MCF 10A (cell line): ENCODE measurements around the gene EIF2S2. TPM values are rescaled to one million over a fixed set of nuclear protein-coding genes. Genes with fewer than 3 reads are reported as not detected.

Experiments used
- BruUV-seq: library from RNA; stranded (reverse); fragments of 400-500 nt; replicated peaks from 2 replicates; lab custom pipeline; 2021; lab: Mats Ljungman, UMichigan
- CTCF ChIA-PET: fragments of 300-600 bp; sonication (Branson Sonifier 250); formaldehyde crosslinking; extraction: SDS; loops from one replicate; lab custom pipeline; 2021; ENCODE audit warnings: antibody characterized with exemption, inconsistent platforms; lab: Yijun Ruan, JAX
- POLR2A ChIA-PET: fragments of 300-600, 350-650 bp; sonication (Branson Sonifier 250); formaldehyde crosslinking; extraction: SDS; loops from one replicate; lab custom pipeline; 2020; ENCODE audit warnings: antibody characterized with exemption, inconsistent platforms; lab: Yijun Ruan, JAX
- DNase-seq: peaks from one replicate; pipeline ENCODE4 v3.0.0-alpha.2; 2018; ENCODE audit not compliant: unreplicated experiment
- H3K27ac Mint-ChIP-seq: one replicate; pipeline ENCODE4 v1.8.0; 2022; ENCODE audit warnings: mild to moderate bottlenecking, low read depth, mixed read lengths; ENCODE audit not compliant: unreplicated experiment
- H3K27me3 Mint-ChIP-seq: one replicate; pipeline ENCODE4 v1.8.0; 2022; ENCODE audit warnings: mixed read lengths; ENCODE audit not compliant: insufficient read depth, unreplicated experiment
- H3K36me3 Mint-ChIP-seq: one replicate; pipeline ENCODE4 v1.8.0; 2022; ENCODE audit warnings: mild to moderate bottlenecking, moderate library complexity, mixed read lengths; ENCODE audit not compliant: insufficient read depth, unreplicated experiment
- H3K4me1 Mint-ChIP-seq: one replicate; pipeline ENCODE4 v1.8.0; 2022; ENCODE audit warnings: mixed read lengths; ENCODE audit not compliant: insufficient read depth, unreplicated experiment
- H3K4me3 Mint-ChIP-seq: one replicate; pipeline ENCODE4 v1.8.0; 2022; ENCODE audit warnings: mild to moderate bottlenecking, moderate library complexity, mixed read lengths; ENCODE audit not compliant: unreplicated experiment
- H3K9me3 Mint-ChIP-seq: one replicate; pipeline ENCODE4 v1.8.0; 2022; ENCODE audit warnings: mixed read lengths; ENCODE audit not compliant: unreplicated experiment
- intact Hi-C: fragments of 100-400 bp; cut with micrococcal nuclease; formaldehyde crosslinking; loops from 2 replicates; pipeline ENCODE4 v1.14.1; 2022
- total RNA-seq: library from RNA; stranded (reverse); gene quantifications from 2 replicates; pipeline ENCODE4 v1.2.3, GENCODE V29; 2022
- TF ChIP-seq, protein P1 (sequence below): fragments of 200-600 bp; IDR thresholded peaks from one replicate; pipeline ENCODE4 v1.8.0; 2022; ENCODE audit warnings: antibody characterized with exemption, mild to moderate bottlenecking; ENCODE audit not compliant: unreplicated experiment

EIF2S2 gene
- total RNA-seq, 1 experiment from 2014 or later: 191 TPM

DNA sequence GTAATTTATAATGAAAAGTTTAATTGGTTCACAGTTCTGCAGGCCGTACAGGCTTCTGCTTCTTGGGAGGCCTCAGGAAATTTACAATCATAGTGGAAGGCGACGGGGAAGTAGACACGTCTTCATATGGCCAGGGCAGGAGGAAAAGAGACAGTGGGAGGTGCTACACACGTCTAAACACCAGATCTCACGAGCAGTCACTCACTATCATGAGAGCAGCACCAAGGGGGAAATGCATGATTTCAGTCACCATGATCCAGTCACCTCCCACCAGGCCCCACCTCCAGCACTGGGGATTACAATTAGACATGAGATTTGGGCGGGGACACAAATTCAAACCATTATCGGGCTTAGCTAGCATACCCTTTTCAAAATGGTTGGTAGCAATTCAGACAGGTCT lies 41.2 kb downstream of the EIF2S2 start:
- Mint-ChIP-seq H3K27ac (no peak overlapping the region), H3K36me3 (peaks cover 10% of the 10 kb centered on the region), H3K9me3 (no peaks in the 10 kb centered on the region), H3K4me3 (no peak overlapping the region), H3K4me1 (peaks cover 8% of the 10 kb centered on the region), H3K27me3 (no peaks in the 10 kb centered on the region)
- ChIA-PET POLR2A (interaction anchor here (1.2 to 3.9 kb wide), 2 partner anchors 78 to 140 kb away, joined by 3 to 19 read pairs; partner anchors contain the start of gene RALY), CTCF (interaction anchor here (0.7 to 5.4 kb wide), 14 partner anchors 11 to 613 kb away, joined by 3 to 37 read pairs (median 6); partner anchors contain the start of gene ACTL10)
- intact Hi-C loops: loop anchor here (1.0 kb wide), 1 partner anchor 58 kb away; no protein-coding TSS in a partner anchor
- DNase-seq: no peak
- TF ChIP-seq, protein P1, sequence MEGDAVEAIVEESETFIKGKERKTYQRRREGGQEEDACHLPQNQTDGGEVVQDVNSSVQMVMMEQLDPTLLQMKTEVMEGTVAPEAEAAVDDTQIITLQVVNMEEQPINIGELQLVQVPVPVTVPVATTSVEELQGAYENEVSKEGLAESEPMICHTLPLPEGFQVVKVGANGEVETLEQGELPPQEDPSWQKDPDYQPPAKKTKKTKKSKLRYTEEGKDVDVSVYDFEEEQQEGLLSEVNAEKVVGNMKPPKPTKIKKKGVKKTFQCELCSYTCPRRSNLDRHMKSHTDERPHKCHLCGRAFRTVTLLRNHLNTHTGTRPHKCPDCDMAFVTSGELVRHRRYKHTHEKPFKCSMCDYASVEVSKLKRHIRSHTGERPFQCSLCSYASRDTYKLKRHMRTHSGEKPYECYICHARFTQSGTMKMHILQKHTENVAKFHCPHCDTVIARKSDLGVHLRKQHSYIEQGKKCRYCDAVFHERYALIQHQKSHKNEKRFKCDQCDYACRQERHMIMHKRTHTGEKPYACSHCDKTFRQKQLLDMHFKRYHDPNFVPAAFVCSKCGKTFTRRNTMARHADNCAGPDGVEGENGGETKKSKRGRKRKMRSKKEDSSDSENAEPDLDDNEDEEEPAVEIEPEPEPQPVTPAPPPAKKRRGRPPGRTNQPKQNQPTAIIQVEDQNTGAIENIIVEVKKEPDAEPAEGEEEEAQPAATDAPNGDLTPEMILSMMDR: no peak
- no TSS peak for BruUV-seq

DNA sequence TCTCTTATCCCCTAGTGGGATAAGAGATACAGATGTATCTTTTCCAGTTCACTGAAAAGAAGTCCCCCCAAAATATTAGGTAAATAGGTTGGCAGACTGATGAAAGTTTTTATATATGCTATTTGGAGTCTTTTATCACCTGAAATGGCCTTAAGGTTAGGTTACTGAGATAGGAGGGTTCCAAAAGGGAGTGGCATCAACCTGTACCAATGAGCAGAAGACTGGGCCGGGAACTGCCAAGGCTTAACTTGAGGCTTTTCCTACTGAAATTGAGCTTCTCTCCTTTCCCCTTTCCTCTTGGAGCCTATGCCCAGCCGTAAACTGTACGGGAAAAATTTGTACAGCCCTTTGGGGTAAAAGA lies 42.0 kb downstream of the EIF2S2 start:
- POLR2A ChIA-PET: interaction anchor here (0.7 to 3.9 kb wide), 7 partner anchors 42 to 403 kb away, joined by 3 to 19 read pairs (median 5); partner anchors contain the start of genes ACTL10, EIF2S2 and RALY
- Mint-ChIP-seq H3K9me3 (no peaks in the 10 kb centered on the region), H3K27ac (no peak overlapping the region), H3K27me3 (no peaks in the 10 kb centered on the region), H3K4me1 (peaks cover 16% of the 10 kb centered on the region), H3K36me3 (peaks cover 10% of the 10 kb centered on the region), H3K4me3 (no peak overlapping the region)
- no TSS peak for BruUV-seq
- no peak for DNase-seq
- TF ChIP-seq, protein P1: no peak
- CTCF ChIA-PET: interaction anchor here (0.6 to 5.4 kb wide), 38 partner anchors 9 to 1357 kb away, joined by 3 to 37 read pairs (median 5); partner anchors contain the start of genes ACTL10 and EIF2S2
- intact Hi-C loops: loop anchor here (1.0 kb wide), 1 partner anchor 59 kb away; no protein-coding TSS in a partner anchor

DNA sequence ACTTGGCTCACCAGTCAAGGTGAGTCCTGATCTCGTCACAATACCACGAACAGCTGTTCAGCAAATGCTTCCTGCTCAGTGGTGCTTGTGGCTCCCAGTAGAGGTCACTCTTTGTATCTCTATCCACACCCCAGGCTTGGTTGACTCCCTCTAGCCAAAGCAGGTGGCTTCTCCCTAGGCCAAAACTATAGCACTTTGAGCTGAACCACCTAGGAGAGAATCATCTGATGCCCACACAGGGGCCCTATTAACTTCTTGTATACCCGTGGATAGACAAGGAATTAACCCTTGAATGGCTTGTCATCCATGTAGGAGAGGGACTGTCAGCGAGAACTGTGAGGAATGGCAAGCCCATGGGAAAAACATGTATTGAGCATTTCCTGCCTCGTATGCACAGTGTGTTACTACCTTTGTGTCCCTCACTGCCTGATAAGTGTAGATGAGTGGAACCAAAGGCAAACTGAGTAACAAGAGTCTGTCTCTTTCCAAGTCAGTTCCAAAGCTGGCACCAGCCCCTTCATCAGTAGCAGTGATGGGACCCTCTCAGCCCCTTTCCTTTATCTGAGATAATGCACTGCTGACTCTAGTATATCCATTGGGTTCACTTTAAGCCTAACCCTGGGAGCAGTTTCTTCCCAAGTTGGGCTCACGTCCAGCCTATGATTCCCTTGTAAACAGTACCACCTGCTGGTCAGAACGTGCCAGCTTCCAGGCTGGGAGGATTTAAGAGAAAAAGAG lies 42.5 kb downstream of the EIF2S2 start:
- Mint-ChIP-seq H3K27me3 (no peaks in the 10 kb centered on the region), H3K36me3 (peaks cover 15% of the 10 kb centered on the region), H3K4me3 (no peak overlapping the region), H3K9me3 (no peaks in the 10 kb centered on the region), H3K4me1 (peaks cover 21% of the 10 kb centered on the region), H3K27ac (no peak overlapping the region)
- TF ChIP-seq, protein P1: peak; percentile 88
- peak; percentile 85 for DNase-seq
- POLR2A ChIA-PET: interaction anchor here (0.6 to 3.9 kb wide), 12 partner anchors 12 to 616 kb away, joined by 3 to 19 read pairs (median 4); partner anchors contain the start of genes ACTL10, EIF2S2 and RALY
- CTCF ChIA-PET: interaction anchor here (0.6 to 5.4 kb wide), 50 partner anchors 9 to 1951 kb away, joined by 3 to 37 read pairs (median 5); partner anchors contain the start of genes ACTL10 and EIF2S2
- intact Hi-C loops: loop anchor here (1.0 to 10.0 kb wide), 7 partner anchors 60 to 402 kb away; partner anchors contain the start of genes ACTL10 and RALY
- no TSS peak for BruUV-seq

DNA sequence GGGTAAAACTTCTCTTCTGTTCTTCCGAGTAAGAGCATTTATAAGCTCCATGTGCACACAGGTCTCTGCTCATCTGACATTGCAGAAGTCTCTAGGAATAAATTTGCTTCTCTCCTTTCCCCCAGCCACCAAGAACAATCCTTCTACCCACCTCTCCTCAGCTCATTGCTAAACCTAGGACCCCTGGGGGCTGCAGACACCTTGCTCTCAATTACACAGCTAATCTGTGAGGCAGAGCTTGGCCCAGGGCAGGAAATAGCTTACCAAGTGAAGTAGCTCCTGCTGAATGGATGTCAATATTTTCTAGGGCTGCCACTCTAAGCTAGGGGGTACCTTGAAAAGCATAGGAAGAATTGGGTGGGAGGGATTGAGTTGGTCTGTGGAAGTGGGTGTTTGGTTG lies 44.0 kb downstream of the EIF2S2 start:
- Mint-ChIP-seq H3K27me3 (no peaks in the 10 kb centered on the region), H3K4me1 (peaks cover 21% of the 10 kb centered on the region), H3K36me3 (peaks cover 22% of the 10 kb centered on the region), H3K9me3 (no peaks in the 10 kb centered on the region), H3K4me3 (no peak overlapping the region), H3K27ac (no peak overlapping the region)
- CTCF ChIA-PET: interaction anchor here (0.5 to 5.4 kb wide), 26 partner anchors 8 to 419 kb away, joined by 3 to 37 read pairs (median 4); partner anchors contain the start of gene ACTL10
- intact Hi-C loops: loop anchor here (5.0 to 10.0 kb wide), 4 partner anchors 73 to 401 kb away; partner anchors contain the start of genes ACTL10 and RALY
- POLR2A ChIA-PET: interaction anchor here (0.9 to 3.9 kb wide), 5 partner anchors 10 to 400 kb away, joined by 3 to 19 read pairs (median 6); partner anchors contain the start of genes EIF2S2 and RALY
- no TSS peak for BruUV-seq
- DNase-seq: no peak
- TF ChIP-seq, protein P1: no peak
